Endothelial cell of umbilical vein (primary cell): ENCODE data around the gene AKR1C2.

ENCODE experiments used
- CTCF ChIP-seq, 2 donors: IDR thresholded peaks; 1 replicate in 1 of 2; 2 replicates in 1 of 2; pipeline ENCODE4 v1.5.1; 2011; ENCODE audit warnings: low read length in 2 of 2, mild to moderate bottlenecking in 2 of 2, moderate library complexity in 2 of 2, control low read depth in 1 of 2, inconsistent platforms in 1 of 2, low read depth in 1 of 2; ENCODE audit not compliant: insufficient read depth in 1 of 2; ENCODE audit errors: extremely low read depth in 1 of 2
- EZH2 ChIP-seq: IDR thresholded peaks from 2 replicates; pipeline ENCODE4 v1.6.1; 2012; ENCODE audit warnings: borderline replicate concordance, low read depth, mild to moderate bottlenecking, moderate library complexity, low read length, inconsistent platforms; ENCODE audit not compliant: severe bottlenecking

- TF ChIP-seq EZH2 (no peak), CTCF (IDR thresholded peaks at IDR 0.05; ENCODE audit: extremely low read depth in 1 of 2, insufficient read depth in 1 of 2, low read depth in 1 of 2, low read length in 2 of 2) (no peak)
These were observed 35.1 kb upstream of the AKR1C2 start for GRCh38 chr10:5038733-5039132.
